Stimulated activated CD8-positive, alpha-beta memory T cell treated with anti-CD3 and anti-CD28 coated beads, Interleukin-7, amount 100 ng/mL, for 1 hour (primary cell): ENCODE measurements around the gene NEUROD4.
A peak's percentile ranks its signal among the peaks of the same experiment; 100 is the strongest.
"Not testable (repeated sequence)": the region's sequence is repeated elsewhere in the genome, so short reads cannot be mapped to it uniquely, and the experiment has no call there.

ENCODE experiments used
- DNase-seq, 2 donors: peaks; one replicate each; pipeline ENCODE4 v3.0.0-alpha.2; 2020; ENCODE audit warnings: low read depth in 2 of 2

The NEUROD4 gene

GRCh38 chr12:55019784-55020183 is at the start of gene NEUROD4:
TSS of gene NEUROD4 (plus strand) at chr12:55019974. CDS start at chr12:55026440, 6,466 bp downstream.
- DNase-seq: no peak

GRCh38 chr12:54970741-54971140 is 49.0 kb upstream of the NEUROD4 start:
- no peak for DNase-seq

- DNase-seq: no peak
Observed at GRCh38 chr12:54973556-54973955, 46.2 kb upstream of the NEUROD4 start.

- DNase-seq: no peak
Observed at GRCh38 chr12:54974279-54974678, 45.5 kb upstream of the NEUROD4 start.

DNA sequence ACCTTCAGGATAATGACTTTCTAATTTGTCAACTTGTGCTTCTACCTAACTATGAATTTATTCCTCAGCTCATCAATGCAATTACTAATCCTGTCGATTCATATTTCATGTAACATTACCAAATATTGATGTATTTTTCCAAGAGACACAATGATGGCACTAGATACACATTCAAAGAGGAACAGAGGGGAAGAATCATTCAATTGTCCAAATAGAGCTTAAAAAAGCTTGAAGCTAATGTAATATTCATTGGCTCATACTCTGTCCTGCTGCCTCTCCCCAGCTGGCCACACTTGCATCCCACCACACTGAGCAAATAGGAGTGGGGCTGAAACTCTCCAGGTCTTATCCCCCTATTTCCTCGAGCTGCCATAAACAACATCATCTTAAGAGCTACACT is 44.5 kb upstream of the NEUROD4 start:
- no peak for DNase-seq

DNA sequence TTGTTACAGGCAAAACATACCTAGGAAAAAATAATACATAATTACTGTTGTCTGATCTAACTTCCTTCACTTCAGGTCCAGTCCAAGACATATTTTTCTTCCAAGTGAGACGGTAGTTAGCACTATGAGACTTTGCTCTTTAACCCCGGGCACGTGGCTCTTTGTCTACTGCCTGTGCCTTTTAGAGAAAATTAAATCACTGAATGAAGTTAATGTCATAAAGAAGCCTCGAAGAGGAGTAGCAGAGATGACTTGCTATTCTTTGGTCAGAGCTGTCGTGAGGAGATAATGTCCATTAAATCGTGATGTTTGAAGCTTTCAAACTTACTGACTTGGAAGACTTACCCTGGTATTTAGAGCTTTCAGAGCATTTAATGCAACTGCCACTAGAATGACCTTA is 43.9 kb upstream of the NEUROD4 start:
- no peak for DNase-seq

GRCh38 chr12:54977155-54977554 is 42.6 kb upstream of the NEUROD4 start:
- no peak for DNase-seq

DNA sequence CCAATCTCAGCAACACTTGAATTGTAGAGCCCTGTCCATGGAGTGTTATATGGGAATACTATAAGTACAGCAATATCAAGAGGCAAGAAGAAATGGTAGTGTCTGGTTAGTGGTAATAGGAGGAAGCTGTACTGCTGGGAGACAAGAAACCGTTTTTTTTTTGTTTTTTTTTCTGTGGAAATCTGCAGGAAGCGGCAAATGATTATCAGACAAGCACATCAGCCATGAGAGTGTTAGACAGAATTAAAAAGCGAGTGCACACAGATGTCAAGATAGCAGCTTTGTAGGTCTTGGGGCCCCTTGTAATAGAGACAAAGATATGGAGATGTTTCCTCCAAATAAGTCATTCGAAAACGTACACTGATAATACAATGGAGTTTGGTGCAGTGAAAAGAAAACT is 41.9 kb upstream of the NEUROD4 start:
- DNase-seq: no peak

DNA sequence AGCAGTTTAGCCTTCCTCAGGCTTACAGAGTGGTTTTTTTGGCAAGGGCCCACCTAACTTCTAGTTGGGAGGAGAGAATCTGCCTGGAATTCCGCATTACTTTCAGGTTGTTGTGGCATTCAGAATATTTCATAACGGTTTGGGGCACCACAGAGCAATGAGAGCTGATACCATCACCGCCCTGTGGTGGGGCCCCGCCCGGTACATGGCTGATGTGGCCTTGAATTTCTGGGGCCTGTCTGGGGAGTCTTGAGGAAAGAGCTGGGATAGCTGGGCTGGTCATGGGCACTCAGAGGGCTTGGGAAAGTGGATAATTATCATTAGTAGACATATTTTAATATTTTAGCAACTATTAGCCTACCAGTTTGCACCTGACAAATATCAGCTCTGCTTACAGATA is 39.4 kb upstream of the NEUROD4 start:
- no peak for DNase-seq

DNA sequence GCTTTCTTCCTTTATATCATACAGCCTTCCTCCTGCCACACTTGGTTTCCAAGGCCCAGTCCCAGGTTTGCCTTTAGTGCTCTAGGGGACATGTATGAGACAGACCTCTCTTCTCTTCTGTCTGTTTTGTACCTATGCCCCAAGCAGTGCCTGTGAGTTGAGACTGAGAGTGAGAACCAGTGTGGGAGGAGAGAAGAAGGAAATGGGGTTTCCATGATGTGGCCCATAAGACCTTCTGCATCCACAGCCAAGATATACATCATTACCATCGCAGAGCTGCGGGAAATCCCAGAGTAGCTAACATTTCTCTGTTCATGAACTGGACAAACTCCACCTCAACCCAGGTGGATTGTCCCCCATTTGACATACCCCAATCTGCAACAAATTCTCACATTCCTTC is 38.0 kb upstream of the NEUROD4 start:
- no peak for DNase-seq

DNA sequence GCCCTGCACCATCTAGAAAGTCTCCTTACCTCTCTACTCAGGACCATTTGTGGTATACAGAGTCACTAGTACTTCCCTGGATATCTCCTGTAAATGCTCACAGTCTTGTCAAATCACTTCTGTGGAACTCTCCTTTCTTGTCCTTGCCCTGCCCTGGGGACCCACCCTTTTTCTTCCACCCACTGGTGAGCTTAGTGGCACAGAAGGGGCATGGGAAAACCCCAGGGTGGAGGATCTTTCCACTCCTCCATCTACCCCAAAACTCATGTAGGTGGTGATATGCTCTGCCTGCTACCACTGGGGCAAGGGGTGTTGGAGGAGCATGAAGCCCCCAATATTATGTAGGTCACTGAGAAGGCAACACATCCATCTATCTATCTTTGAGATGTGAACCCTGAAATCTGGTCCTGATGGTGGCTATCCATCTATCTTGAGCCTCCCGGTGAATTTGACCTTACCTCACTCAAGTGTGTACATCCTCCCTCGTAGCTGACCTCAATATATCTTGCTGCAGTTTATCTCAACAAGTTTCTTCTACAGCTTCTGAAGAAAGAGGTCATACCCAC is 36.2 kb upstream of the NEUROD4 start:
- no peak for DNase-seq

- DNase-seq: peak; percentile 55 to 65
Observed at GRCh38 chr12:54984658-54985376, 35.0 kb upstream of the NEUROD4 start, which contains the start of gene TESPA1. TSS of gene TESPA1 (minus strand) at chr12:54984762. CDS start at chr12:54974562, 10,200 bp downstream.

DNA sequence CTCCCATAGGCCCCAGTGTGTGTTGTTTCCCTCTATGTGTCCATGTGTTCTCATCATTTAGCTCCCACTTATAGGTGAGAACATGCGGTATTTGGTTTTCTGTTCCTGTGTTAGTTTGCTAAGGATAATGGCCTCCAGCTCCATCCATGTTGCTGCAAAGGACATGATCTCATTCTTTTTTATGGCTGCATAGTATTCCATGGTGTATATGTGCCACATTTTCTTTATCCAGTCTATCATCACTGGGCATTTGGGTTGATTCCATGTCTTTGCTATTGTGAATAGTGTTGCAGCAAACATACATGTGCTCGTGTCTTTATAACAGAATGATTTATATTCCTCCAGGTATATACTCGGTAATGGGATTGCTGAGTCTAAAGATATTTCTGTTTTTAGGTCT is 33.0 kb upstream of the NEUROD4 start:
- DNase-seq: not testable (repeated sequence)

- DNase-seq: no peak
Observed at GRCh38 chr12:54987611-54988231, 32.1 kb upstream of the NEUROD4 start.

DNA sequence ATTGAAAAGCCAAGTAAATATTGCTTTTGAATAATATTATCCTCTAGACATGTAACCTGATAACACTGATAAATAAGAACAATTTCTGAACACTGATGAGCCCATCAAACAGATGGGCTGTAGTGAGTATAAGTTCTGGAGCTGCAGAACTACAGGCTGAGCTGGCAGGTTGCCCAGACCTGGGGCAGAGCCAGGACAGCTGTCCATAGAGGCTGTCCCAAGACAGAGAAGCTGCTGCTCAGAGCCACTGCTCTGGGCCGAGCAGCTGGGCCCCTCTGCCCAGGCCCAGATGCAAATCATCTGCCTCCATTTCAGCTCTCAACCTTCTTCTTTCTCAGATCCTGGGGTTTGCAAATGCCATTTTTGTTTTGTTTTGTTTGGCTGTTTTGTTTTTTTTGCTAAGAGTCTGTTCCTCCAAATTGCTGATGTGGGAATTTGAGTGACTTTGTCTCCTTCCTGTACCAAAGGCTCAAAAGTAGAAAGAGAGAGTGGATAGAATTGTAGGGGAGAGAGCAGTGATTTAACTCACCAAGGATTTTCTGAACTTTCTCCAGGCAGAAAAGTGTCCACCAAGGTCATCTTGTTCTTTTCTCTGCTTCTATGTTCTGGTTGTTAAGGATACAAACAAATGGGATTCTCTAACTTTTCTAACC is 31.2 kb upstream of the NEUROD4 start:
- no peak for DNase-seq

DNA sequence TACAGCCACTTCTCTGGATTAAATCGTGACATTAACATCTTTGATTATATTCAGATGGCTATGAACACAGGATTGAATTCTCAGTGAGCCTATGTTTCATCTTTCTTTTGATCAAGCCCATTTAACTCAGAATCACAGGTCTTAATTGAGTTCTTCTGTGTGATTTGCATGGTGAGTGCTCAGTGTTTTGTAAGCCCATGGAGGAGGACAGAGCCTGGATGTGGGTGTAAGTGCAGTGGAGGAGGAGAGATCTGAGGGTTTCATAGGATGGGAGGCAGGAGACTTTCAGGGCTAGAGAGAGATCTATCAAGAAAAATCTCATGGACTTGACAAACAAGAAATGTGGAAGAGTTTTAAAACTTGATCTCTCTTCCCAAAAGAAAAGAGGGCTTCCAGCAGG is 29.9 kb upstream of the NEUROD4 start:
- DNase-seq: no peak

DNA sequence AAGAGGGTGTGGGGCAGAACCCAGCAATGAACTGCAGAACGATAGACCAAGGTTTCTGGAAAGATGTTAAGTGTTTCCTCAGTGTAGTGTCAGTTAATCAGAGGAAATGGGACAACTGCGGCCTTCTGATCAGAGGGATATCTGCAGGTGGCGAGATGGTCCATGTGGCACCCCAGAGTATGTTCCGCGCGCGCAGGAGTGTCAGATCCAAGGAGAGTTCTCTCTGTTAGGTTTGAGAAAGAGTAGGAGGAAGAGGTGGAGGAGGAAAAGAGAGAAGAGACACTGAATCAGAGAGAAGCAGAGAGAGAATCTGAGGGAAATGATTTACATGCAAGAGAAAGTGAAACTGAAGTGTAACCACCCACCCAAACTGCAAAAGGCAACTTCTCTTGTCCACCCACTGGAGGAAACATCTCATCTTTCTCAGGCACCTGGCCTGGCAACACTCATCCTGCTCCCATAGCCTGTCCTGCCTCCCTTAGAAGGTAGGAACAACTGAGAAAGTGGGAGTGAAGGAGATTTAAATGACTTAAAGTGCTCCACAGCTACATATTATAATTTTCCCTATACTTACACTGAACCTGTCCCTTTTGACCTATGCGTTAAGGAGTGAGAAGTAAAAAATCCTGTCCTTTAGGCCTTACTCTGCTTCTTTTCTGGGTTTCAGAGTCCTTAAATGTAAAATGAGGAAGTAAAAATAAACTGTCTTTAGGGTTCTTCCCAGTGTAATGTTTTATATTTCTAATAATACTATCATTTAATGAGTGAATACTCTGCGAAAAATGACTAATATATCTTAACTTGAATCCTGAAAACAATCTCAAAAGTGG is 28.4 kb upstream of the NEUROD4 start:
- DNase-seq: no peak

DNA sequence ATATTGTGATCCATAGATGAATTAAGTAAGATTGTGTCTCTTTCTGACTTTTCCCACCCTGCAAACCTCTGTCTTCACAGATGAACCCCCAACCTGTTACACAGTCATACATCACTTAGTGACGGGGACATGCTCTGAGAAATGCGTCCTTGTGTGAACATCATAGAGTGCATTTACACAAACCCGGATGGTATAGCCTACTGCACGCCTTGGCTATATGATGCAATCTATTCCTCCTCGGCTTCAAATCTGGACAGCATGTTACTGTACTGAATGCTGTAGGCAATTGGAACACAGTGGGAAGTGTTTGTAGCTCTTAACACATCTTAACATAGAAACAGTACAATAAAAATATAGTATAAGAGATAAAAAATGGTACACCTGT is 27.8 kb upstream of the NEUROD4 start:
- no peak for DNase-seq

DNA sequence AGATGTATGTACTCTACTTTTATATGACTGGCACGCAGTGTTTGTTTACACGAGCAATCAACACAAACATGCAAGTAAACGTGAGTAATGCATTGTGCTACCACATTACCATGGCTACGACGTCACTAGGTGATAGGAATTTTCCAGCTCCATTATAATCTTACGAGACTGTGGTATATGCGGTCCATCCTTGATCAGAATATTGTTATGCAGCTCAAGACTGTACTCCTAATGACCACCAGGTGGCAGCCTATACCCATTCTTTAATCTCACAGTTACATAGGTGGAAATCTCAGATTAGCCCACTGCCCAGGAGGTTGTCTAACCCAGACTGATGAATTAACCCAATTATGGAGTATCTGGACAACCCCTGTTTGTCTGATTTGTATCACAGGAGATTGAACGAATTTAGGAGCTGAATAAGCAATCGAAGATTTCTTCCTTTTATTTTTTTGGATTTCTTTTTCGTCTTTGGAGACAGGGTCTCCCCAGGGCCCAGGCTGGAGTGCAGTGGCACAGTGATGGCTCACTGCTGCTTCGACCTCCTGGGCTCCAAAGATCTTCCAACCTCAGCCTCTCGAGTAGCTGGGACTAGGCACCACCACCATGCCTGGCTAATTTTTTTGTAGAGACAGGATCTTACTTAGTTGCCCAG is 26.5 kb upstream of the NEUROD4 start:
- DNase-seq: no peak

GRCh38 chr12:54996205-54996604 is 23.6 kb upstream of the NEUROD4 start:
- DNase-seq: no peak

GRCh38 chr12:54997929-54998522 is 21.7 kb upstream of the NEUROD4 start:
- DNase-seq: no peak
